ENCODE data around the gene LGALS12.
A peak's percentile ranks its signal among the peaks of the same experiment; 100 is the strongest.

The LGALS12 gene

GRCh38 chr11:63508745-63509144, 2.9 kb downstream of the LGALS12 start:
- Histone ChIP-seq H3K4me3 (ENCODE audit: low read depth in 1 of 2, low read length in 1 of 2) (peak overlapping the region in 1 of 2 experiments; percentile 18), H3K27ac (peak overlapping the region; percentile 87), H3K9me3 (no peaks in the 10 kb centered on the region), H3K36me3 (peaks cover 47% of the 10 kb centered on the region), H3K4me1 (ENCODE audit: control insufficient read depth in 1 of 2, insufficient read depth in 1 of 2, low read depth in 1 of 2, low read length in 1 of 2) (peaks cover 54 to 56% of the 10 kb centered on the region in 2 experiments), H3K27me3 (no peaks in the 10 kb centered on the region)
- TF ChIP-seq CTCF (IDR thresholded peaks at IDR 0.05): no peak

- no peaks in the 10 kb centered on the region for H3K9me3 ChIP-seq
- H3K27ac ChIP-seq: no peak overlapping the region
- TF ChIP-seq CTCF (IDR thresholded peaks at IDR 0.05): no peak
- H3K4me1 ChIP-seq (ENCODE audit: control insufficient read depth in 1 of 2, insufficient read depth in 1 of 2, low read depth in 1 of 2, low read length in 1 of 2): peaks cover 37 to 38% of the 10 kb centered on the region in 2 experiments
- no peaks in the 10 kb centered on the region for H3K27me3 ChIP-seq
- H3K4me3 ChIP-seq (ENCODE audit: low read depth in 1 of 2, low read length in 1 of 2): no peak overlapping the region
- peaks cover 59% of the 10 kb centered on the region for H3K36me3 ChIP-seq
These were observed 4.6 kb downstream of the LGALS12 start for GRCh38 chr11:63510360-63511047.

- H3K4me3 ChIP-seq (ENCODE audit: low read depth in 1 of 2, low read length in 1 of 2): no peak overlapping the region
- H3K27ac ChIP-seq: no peak overlapping the region
These were observed 5.3 kb downstream of the LGALS12 start for GRCh38 chr11:63511048-63511748.

GRCh38 chr11:63512816-63513215, 6.9 kb downstream of the LGALS12 start:
- Histone ChIP-seq H3K4me1 (ENCODE audit: control insufficient read depth in 1 of 2, insufficient read depth in 1 of 2, low read depth in 1 of 2, low read length in 1 of 2) (peaks cover 14 to 15% of the 10 kb centered on the region in 2 experiments), H3K36me3 (peaks cover 82% of the 10 kb centered on the region), H3K9me3 (no peaks in the 10 kb centered on the region), H3K27me3 (no peaks in the 10 kb centered on the region), H3K4me3 (ENCODE audit: low read depth in 1 of 2, low read length in 1 of 2) (no peak overlapping the region), H3K27ac (no peak overlapping the region)
- no peak for TF ChIP-seq CTCF (IDR thresholded peaks at IDR 0.05)

More at GRCh38 chr11:63511048-63511748, 5.3 kb downstream of the LGALS12 start:
- Histone ChIP-seq H3K36me3 (peaks cover 66% of the 10 kb centered on the region), H3K27me3 (no peaks in the 10 kb centered on the region), H3K4me1 (ENCODE audit: control insufficient read depth in 1 of 2, insufficient read depth in 1 of 2, low read depth in 1 of 2, low read length in 1 of 2) (peaks cover 30 to 31% of the 10 kb centered on the region in 2 experiments), H3K9me3 (no peaks in the 10 kb centered on the region)
- no peak for TF ChIP-seq CTCF (IDR thresholded peaks at IDR 0.05)

- no peak overlapping the region for H3K4me3 ChIP-seq (ENCODE audit: low read depth in 1 of 2, low read length in 1 of 2)
- H3K27ac ChIP-seq: no peak overlapping the region
- H3K27me3 ChIP-seq: no peaks in the 10 kb centered on the region
- no peak for TF ChIP-seq CTCF (IDR thresholded peaks at IDR 0.05)
- H3K36me3 ChIP-seq: peaks cover 70% of the 10 kb centered on the region
- H3K4me1 ChIP-seq (ENCODE audit: control insufficient read depth in 1 of 2, insufficient read depth in 1 of 2, low read depth in 1 of 2, low read length in 1 of 2): no peaks in the 10 kb centered on the region
- no peaks in the 10 kb centered on the region for H3K9me3 ChIP-seq
These were observed 10.2 kb downstream of the LGALS12 start for GRCh38 chr11:63516109-63516508.
